Fibroblast of pulmonary artery (primary cell): ENCODE data around the gene ULBP2.

Source experiments
- DNase-seq: peaks from one replicate; pipeline ENCODE4 v3.0.0-alpha.2; 2010; ENCODE audit warnings: low read depth
- H3K4me3 ChIP-seq: replicated peaks from 2 replicates; pipeline ENCODE4 v1.5.1; 2011; ENCODE audit warnings: low read depth, mild to moderate bottlenecking, control low read depth, low read length, moderate library complexity
- TF ChIP-seq, protein P1 (sequence below): IDR thresholded peaks from 2 replicates; pipeline ENCODE4 v1.5.1; 2011; ENCODE audit warnings: mild to moderate bottlenecking, control low read depth, low read length, inconsistent platforms; ENCODE audit errors: missing control alignments

Gene ULBP2, protein sequence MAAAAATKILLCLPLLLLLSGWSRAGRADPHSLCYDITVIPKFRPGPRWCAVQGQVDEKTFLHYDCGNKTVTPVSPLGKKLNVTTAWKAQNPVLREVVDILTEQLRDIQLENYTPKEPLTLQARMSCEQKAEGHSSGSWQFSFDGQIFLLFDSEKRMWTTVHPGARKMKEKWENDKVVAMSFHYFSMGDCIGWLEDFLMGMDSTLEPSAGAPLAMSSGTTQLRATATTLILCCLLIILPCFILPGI

DNA sequence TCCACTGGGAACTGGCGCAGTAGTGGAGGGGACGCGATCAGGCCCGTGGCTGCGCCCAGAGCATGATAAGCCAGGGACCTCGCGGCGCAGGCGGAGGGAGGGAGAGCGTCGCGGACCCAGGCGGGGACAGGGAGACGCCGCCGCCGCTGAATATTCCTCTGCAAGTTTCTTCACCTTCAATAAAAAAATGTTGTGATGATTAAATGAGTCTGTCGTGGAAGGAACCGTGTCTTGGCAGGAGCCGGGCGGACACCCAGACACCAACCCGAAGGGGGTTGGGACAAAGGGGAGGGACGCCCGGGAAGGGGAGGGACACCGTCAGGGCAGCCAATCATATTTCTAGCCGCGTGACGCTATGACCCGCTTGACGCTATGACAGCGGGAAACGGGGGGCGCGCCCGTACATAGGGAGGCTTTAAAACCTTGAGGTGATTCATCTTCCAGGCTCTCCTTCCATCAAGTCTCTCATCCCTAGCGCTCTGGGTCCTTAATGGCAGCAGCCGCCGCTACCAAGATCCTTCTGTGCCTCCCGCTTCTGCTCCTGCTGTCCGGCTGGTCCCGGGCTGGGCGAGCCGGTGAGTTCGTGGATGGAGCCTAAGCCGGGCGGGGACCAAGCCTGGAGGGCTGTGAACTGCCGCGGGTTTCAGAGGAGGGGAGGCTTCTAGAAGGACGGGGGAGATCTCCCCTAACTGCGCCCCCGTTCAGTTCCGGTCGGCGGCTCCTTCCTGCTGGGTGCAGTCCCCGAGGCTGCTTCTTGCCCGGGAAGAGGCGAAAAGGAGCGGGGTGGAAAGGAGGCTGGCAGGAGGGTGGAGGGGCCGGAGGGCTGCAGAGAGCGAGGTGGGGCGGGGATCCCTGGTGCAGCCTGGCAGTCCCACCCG lies at the start of gene ULBP2:
Gene ULBP2 (plus strand): TSS at position 432 of the 878 bp plus-strand sequence. CDS start 59 bp downstream, at position 491.
- DNase-seq = peak; percentile 98
- TF ChIP-seq, protein P1, sequence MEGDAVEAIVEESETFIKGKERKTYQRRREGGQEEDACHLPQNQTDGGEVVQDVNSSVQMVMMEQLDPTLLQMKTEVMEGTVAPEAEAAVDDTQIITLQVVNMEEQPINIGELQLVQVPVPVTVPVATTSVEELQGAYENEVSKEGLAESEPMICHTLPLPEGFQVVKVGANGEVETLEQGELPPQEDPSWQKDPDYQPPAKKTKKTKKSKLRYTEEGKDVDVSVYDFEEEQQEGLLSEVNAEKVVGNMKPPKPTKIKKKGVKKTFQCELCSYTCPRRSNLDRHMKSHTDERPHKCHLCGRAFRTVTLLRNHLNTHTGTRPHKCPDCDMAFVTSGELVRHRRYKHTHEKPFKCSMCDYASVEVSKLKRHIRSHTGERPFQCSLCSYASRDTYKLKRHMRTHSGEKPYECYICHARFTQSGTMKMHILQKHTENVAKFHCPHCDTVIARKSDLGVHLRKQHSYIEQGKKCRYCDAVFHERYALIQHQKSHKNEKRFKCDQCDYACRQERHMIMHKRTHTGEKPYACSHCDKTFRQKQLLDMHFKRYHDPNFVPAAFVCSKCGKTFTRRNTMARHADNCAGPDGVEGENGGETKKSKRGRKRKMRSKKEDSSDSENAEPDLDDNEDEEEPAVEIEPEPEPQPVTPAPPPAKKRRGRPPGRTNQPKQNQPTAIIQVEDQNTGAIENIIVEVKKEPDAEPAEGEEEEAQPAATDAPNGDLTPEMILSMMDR = no peak
- peak within 1 kb of the TSS; percentile 83 for H3K4me3 ChIP-seq

DNA sequence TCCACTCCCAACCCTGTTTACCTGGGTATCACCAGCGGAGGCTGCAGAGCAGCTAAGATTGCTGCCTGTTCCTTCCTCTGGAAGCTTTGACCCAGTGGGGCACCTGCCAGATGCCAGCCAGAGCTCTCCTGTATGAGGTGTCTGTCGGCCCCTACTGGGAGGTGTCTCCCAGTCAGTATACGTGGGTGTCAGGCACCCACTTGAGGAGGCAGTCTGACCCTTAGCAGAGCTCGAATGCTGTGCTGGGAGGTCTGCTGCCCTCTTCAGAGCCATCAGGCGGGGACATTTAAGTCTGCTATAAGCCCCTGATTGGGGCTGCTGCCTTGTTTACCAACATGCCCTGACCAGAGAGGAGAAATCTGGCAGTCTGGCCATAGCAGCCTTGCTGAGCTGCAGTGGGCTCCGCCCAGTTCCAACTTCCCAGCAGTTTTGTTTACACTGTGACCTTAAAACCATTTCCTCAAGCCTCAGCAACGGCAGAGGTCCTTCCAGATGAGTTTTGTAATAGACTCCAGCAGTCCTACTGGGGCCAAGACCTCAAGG lies 46.7 kb upstream of the ULBP2 start:
- H3K4me3 ChIP-seq = no peak overlapping the region
- DNase-seq = peak; percentile 79
- TF ChIP-seq, protein P1 = no peak

DNA sequence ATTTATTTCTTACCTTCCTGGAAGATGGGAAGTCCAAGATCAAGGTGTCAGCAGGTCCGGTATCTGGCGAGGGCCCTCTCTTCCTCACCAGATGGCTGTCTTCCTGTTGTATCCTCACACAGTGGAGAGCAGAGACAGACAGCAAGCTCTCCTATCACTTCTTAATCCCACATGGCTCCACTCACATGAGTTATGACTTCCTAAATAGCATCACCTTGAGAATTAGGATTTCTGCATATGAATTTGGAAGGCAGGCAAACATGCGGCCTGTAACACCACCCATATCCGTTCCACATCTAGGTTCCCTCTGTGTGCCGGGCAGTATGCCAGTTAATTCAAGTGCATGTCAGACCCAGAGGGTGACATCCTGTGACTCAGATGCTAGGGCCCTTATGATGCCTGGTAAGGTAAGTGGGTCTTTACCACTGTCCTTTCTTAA lies 46.0 kb upstream of the ULBP2 start:
- H3K4me3 ChIP-seq = no peak overlapping the region
- DNase-seq = peak; percentile 49
- TF ChIP-seq, protein P1 = no peak

DNA sequence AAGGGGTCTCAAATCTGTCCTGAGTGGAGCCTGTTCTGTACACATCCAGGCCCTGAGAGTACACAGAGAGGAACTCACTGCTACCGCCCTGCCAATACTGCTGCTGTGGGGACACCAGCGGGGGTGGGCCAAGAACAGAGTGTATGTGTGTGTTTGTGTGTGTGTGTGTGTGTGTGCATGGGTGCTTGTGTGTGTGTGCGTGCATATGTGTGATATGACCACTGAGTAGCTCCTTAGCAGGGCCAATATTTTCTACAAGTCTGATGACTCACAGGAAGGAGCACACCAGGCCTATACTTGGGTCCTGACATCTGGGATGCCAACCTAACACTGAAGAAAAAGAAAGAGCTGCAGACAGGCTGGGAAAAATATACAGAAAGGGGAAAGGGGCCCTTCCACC lies 45.3 kb upstream of the ULBP2 start:
- no peak overlapping the region for H3K4me3 ChIP-seq
- DNase-seq = peak; percentile 37
- TF ChIP-seq, protein P1 = no peak

DNA sequence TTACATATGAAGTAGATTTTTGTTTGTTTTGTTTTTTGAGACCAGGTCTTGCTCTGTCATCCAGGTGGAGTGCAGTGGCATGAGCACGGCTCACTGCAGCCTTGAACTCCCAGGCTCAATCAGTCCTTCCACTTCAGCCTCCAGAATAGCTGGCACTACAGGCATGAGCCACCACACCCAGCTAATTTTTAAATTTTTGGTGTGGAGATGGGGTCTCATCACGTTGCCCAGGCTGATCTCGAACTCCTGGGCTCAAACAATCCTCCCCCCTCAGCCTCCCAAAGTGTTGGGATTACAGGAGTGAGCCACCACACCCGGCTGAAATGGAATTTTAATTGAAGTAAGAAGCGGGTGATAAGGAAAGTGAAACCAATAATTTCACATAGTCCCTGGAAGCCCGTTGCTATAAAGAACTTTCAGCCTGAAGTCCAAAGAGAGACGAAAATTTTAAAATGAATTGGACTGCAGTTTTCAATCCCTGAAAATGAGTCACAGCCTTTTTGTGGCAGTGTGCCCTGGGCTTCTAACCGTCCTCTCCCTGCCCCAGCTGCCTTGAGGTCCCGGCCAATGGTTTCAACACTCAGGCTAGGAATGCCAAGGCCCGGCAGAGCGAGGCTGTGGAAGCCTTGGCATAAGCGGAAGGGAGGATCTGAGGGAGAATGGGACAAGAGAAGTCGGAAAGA lies 44.7 kb upstream of the ULBP2 start:
- DNase-seq = peak; percentile 93
- TF ChIP-seq, protein P1 = no peak
- H3K4me3 ChIP-seq = peak overlapping the region; percentile 34

DNA sequence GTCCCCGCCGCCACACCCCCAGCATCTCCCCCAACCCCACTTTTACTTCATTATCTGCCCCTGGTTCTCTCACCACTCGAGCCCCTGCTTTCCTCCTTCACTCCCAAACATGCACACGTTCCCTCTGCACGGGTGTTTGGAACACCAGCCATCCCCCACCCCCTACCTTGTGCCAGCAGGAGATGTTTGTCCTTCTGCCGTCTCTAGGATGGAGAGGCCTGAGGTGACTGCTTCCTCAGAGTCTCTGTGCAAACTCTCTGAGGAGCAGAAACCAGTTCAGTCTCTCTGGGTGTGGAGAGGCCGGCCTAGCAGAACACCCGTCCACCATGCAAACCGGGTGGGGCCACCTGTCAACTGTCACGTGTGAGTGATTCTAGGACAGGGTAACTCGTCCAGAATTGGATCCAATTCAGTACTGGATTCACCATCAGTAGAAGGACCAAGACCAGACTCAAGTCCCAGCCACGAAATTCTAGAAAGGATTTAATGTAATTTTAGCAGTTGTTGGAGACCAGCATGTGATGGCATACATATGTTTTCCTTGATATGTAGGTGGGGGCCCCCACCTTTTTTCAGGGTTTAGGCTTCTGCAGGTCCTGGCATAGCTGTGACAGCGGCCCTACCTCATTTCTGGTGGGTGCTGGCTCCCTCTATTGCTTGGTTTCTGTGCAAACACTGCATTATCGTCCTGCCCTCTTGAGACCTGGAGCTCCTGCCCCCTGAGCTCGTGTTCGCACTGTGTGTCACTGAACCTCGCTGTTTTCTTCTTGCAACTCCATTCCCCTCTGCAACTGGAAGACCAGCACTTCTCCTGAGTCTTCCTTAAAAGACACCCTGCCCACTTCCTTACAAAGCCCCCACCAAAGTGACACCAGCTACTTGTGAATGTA lies 43.7 kb upstream of the ULBP2 start, which contains the start of gene RAET1E:
Gene RAET1E (minus strand): TSS at position 259 of the 890 bp plus-strand sequence. CDS start 7,212 bp downstream, outside the sequence.
- H3K4me3 ChIP-seq = peak within 1 kb of the TSS; percentile 34
- DNase-seq = no peak
- TF ChIP-seq, protein P1 = no peak
